ENCODE results near the gene SYNGR3. TPM values are rescaled to one million over a fixed set of nuclear protein-coding genes. Genes with fewer than 3 reads are reported as not detected.
A peak's percentile ranks its signal among the peaks of the same experiment; 100 is the strongest.

The SYNGR3 gene
- total RNA-seq, 2 experiments from 2014 or later: 5.4 to 7.2 TPM

DNA sequence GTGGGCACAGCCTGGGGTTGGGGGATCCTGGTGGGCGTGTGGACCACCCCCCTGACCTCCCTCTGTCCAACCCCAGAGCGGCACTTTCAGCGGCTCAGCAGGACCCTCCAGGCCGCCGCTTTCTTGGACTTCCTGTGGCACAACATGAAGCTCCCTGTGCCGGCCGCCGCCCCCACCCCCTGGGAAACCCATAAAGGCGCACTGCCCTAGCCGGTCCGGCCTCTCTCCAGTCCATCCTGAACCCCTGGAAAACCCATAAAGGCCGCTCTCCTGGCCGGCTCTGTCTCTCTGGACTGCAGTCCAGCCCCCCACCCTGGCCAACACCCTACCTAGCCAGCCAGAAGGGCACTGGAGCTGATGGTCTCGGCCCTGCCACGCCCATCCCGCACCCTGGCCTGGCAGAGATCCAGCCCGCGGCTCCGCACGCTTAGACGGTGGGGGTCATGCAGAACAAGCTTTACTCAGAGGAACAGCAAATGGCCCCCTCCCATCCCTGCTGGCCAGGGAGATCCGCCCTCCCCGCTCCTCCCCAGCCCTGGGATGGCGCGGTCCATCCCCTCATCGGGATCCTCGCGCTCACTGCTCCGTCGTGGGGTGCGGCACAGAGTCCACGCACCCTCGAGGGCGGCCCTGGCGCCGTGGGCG, 11.2 kb upstream of the SYNGR3 start:
- no peaks in the 10 kb centered on the region for H3K9me3 Mint-ChIP-seq
- ATAC-seq: no peak

DNA sequence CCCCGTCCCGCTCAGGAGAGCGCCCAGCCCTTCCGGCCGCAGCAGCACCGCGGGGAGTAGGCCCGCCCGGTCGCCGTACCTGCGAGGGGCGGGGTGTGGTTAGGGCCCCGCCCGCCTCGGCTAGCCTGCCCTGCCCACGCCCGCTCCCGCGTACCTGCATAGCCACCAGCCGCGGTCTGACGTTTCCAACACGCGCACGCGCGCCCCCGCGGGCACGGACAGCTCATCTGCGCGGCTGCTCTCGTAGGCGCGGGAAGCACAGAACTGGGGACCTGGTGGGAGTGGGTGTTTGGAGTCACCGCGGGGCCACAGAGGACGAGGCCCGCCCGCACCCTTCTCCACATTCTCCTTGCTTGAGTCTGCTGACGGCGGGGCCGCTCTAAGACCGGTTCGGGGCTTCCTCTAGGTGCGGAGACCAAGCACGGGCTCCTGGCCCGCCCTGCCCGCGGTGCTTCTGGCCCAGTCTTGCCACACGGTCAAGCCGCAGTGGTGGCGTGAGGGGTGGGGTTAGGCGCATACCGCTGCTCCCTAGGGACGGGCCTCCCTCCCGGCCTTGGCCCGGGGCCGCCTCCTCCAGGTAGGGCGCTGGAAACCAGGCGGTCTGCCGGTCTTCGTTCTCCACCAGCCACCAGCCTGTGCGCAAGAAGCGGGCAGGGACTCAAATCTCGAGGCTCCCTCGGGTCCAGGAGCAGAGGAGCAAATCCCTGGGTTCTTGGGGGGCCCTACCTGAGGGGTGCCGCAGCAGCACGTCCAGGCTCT, 10.3 kb upstream of the SYNGR3 start:
- peak; percentile 52 for DNase-seq
- intact Hi-C loops (cut with micrococcal nuclease): no loop called here
- no peak overlapping the region for H3K4me3 Mint-ChIP-seq
- no peaks in the 10 kb centered on the region for H3K9me3 Mint-ChIP-seq
- ATAC-seq: no peak
- peaks cover 13% of the 10 kb centered on the region for H3K4me1 Mint-ChIP-seq (ENCODE audit: low read depth)
- peaks cover 29% of the 10 kb centered on the region for H3K27me3 Mint-ChIP-seq
- H3K27ac Mint-ChIP-seq: no peak overlapping the region
- peaks cover 28% of the 10 kb centered on the region for H3K36me3 Mint-ChIP-seq (ENCODE audit: low read depth)
- CTCF ChIA-PET: no interaction called here
- TF ChIP-seq, protein P1, sequence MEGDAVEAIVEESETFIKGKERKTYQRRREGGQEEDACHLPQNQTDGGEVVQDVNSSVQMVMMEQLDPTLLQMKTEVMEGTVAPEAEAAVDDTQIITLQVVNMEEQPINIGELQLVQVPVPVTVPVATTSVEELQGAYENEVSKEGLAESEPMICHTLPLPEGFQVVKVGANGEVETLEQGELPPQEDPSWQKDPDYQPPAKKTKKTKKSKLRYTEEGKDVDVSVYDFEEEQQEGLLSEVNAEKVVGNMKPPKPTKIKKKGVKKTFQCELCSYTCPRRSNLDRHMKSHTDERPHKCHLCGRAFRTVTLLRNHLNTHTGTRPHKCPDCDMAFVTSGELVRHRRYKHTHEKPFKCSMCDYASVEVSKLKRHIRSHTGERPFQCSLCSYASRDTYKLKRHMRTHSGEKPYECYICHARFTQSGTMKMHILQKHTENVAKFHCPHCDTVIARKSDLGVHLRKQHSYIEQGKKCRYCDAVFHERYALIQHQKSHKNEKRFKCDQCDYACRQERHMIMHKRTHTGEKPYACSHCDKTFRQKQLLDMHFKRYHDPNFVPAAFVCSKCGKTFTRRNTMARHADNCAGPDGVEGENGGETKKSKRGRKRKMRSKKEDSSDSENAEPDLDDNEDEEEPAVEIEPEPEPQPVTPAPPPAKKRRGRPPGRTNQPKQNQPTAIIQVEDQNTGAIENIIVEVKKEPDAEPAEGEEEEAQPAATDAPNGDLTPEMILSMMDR (IDR thresholded peaks at IDR 0.05): no peak
- POLR2A ChIA-PET: interaction anchor here (2.4 to 29.2 kb wide), 4 partner anchors 11 to 175 kb away, joined by 8 to 505 read pairs (median 14); partner anchors contain the start of genes NDUFB10, RNF151, RPS2 and SYNGR3

More for the DNA sequence above, 11.2 kb upstream of the SYNGR3 start:
- Mint-ChIP-seq H3K27me3 (peaks cover 29% of the 10 kb centered on the region), H3K27ac (no peak overlapping the region), H3K4me1 (ENCODE audit: low read depth) (peaks cover 15% of the 10 kb centered on the region), H3K36me3 (ENCODE audit: low read depth) (peaks cover 34% of the 10 kb centered on the region), H3K4me3 (no peak overlapping the region)
- CTCF ChIA-PET: no interaction called here
- POLR2A ChIA-PET: interaction anchor here (0.7 to 29.2 kb wide), 4 partner anchors 9 to 17 kb away, joined by 3 to 505 read pairs (median 12); partner anchors contain the start of genes NDUFB10, RNF151, RPS2 and TBL3
- intact Hi-C loops (cut with micrococcal nuclease): no loop called here
- TF ChIP-seq, protein P1 (IDR thresholded peaks at IDR 0.05): no peak
- no peak for DNase-seq

DNA sequence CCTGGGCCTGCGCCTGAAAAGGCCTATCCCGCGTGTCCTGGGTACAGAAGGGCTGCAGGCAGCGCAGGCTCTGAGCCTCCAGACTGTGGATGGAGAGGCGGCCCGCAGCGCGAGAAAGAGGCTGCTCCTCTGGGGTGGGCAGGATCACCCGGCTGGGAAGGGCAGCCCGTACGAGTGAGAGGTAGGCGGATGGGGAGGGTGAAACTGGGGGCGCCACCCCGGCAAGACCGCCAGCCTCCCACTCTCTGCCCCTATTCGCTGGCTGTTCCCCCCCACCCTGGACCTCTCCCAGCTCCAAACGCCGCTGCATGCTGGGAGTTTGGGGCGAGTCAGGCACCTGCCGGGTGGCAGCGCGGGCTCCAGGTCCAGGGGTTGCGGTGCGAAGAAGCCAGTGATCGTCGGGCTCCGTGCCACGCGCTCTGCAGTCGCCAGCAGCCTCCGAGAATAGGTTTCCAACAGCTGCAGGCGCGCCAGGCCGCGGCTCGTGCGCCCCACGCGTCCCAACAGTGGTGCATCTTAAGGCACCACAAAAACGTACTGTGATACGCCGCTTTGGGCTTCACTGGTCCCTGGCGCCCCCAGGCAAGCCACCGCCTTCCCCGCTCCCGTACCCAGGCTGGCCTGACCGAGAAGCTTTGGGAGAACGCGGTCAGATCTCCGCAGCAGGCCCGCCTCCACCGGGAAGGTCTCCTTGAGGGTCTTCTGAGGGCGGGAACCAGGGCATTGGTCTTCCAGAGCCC, 9.6 kb upstream of the SYNGR3 start:
- TF ChIP-seq, protein P1 (IDR thresholded peaks at IDR 0.05): no peak
- Mint-ChIP-seq H3K36me3 (ENCODE audit: low read depth) (peaks cover 22% of the 10 kb centered on the region), H3K4me1 (ENCODE audit: low read depth) (peaks cover 18% of the 10 kb centered on the region), H3K9me3 (no peaks in the 10 kb centered on the region), H3K27me3 (peaks cover 29% of the 10 kb centered on the region), H3K4me3 (no peak overlapping the region), H3K27ac (no peak overlapping the region)
- intact Hi-C loops (cut with micrococcal nuclease): no loop called here
- ATAC-seq (no peak), DNase-seq (peak; percentile 31)
- ChIA-PET POLR2A (interaction anchor here (1.1 to 29.2 kb wide), 6 partner anchors 10 to 175 kb away, joined by 3 to 505 read pairs (median 11); partner anchors contain the start of genes FAHD1, HAGH, NDUFB10 and RNF151), CTCF (interaction anchor here (1.0 kb wide), 1 partner anchor 24 kb away, joined by 3 read pairs; no protein-coding TSS in a partner anchor)

DNA sequence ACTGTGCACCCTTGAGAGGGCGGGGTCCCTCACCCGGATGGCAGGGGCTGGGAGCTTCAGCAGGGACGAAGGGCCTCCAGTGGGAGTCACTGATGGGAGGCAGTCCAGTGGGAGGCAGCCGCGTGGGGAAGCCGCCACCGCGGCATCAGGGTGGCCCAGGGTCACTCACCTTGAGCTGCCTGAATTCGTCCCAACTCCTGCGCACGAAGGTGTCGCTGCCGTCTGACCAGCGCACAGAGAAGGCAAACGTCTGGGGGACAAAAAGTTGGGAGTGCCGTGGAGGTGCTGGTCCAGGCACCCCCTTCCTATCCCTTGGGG, 9.0 kb upstream of the SYNGR3 start:
- ChIA-PET POLR2A (interaction anchor here (0.6 to 29.2 kb wide), 8 partner anchors 10 to 272 kb away, joined by 3 to 505 read pairs (median 8); partner anchors contain the start of genes FAHD1, HAGH, NDUFB10 and RNF151), CTCF (interaction anchor here (1.0 kb wide), 1 partner anchor 23 kb away, joined by 3 read pairs; no protein-coding TSS in a partner anchor)
- no peak overlapping the region for H3K27ac Mint-ChIP-seq
- TF ChIP-seq, protein P1 (IDR thresholded peaks at IDR 0.05): no peak
- no peaks in the 10 kb centered on the region for H3K9me3 Mint-ChIP-seq
- peaks cover 23% of the 10 kb centered on the region for H3K36me3 Mint-ChIP-seq (ENCODE audit: low read depth)
- no peak for DNase-seq
- peaks cover 20% of the 10 kb centered on the region for H3K4me1 Mint-ChIP-seq (ENCODE audit: low read depth)
- peaks cover 29% of the 10 kb centered on the region for H3K27me3 Mint-ChIP-seq
- H3K4me3 Mint-ChIP-seq: no peak overlapping the region
- ATAC-seq: no peak
- intact Hi-C loops (cut with micrococcal nuclease): no loop called here

Measured in activated CD8-positive, alpha-beta T cell treated with anti-CD3 and anti-CD28 coated beads for 36 hours (primary cell).